B cell (primary cell): Measurements from ENCODE around the gene FHIT. TPM values are rescaled to one million over a fixed set of nuclear protein-coding genes. Genes with fewer than 3 reads are reported as not detected.

Experiments
- ATAC-seq: fragments of 200-7000 bp; cut with Tn5 transposase; one replicate; pipeline ENCODE4 v1.10.0; 2021; ENCODE audit warnings: low read depth, mild to moderate bottlenecking, moderate number of reproducible peaks, moderate library complexity
- CTCF ChIA-PET: fragments of 350-600 bp; sonication (Branson Sonifier 250); formaldehyde crosslinking; loops from one replicate; lab custom pipeline; 2021; ENCODE audit warnings: antibody characterized with exemption, inconsistent platforms; lab: Charles Lee
- POLR2A ChIA-PET: fragments of 350-600 bp; sonication (Branson Sonifier 250); formaldehyde crosslinking; loops from one replicate; lab custom pipeline; 2021; ENCODE audit warnings: antibody characterized with exemption; lab: Charles Lee
- DNase-seq: peaks from one replicate; pipeline ENCODE4 v3.0.0; 2013
- H2AFZ ChIP-seq: 2 replicates; pipeline ENCODE4 v1.6.1; 2012; ENCODE audit warnings: mild to moderate bottlenecking, low read depth, low read length; ENCODE audit not compliant: insufficient read depth, poor library complexity, severe bottlenecking
- H3K27ac ChIP-seq, 2 donors: 1 replicate in 1 of 2; 2 replicates in 1 of 2; pipeline ENCODE4 v1.5.1; 2012 to 2013; ENCODE audit warnings: low read length in 2 of 2, mild to moderate bottlenecking in 2 of 2, moderate library complexity in 1 of 2
- H3K27me3 ChIP-seq, 4 experiments: fragments of 200-600 bp in 1 of 4; sonication (generic) in 1 of 4; replicated peaks in 1 of 4; 1 replicate in 2 of 4; 2 replicates in 2 of 4; pipeline versions ENCODE4 v1.6.1 to v1.7.0; 2013 to 2016; ENCODE audit warnings: low read length in 3 of 4, mild to moderate bottlenecking in 2 of 4, mixed read lengths in 1 of 4, moderate library complexity in 1 of 4; ENCODE audit not compliant: insufficient read depth in 4 of 4, control insufficient read depth in 3 of 4; ENCODE audit errors: control extremely low read depth in 1 of 4
- H3K36me3 ChIP-seq, 2 experiments: replicated peaks in 1 of 2; 1 replicate in 1 of 2; 2 replicates in 1 of 2; pipeline versions ENCODE4 v1.6.1 to v1.7.1; 2013; ENCODE audit warnings: low read length in 1 of 2; ENCODE audit not compliant: insufficient read depth in 2 of 2, control insufficient read depth in 1 of 2; ENCODE audit errors: control extremely low read depth in 1 of 2, extremely low read depth in 1 of 2
- H3K4me1 ChIP-seq, 2 donors: fragments of 200-600 bp in 1 of 2; sonication (generic) in 1 of 2; 1 replicate in 1 of 2; 2 replicates in 1 of 2; pipeline versions ENCODE4 v1.5.1 to v1.6.1; 2013 to 2017; ENCODE audit warnings: low read length in 2 of 2; ENCODE audit not compliant: control insufficient read depth in 2 of 2, insufficient read depth in 2 of 2
- H3K4me2 ChIP-seq: replicated peaks from 2 replicates; pipeline ENCODE3; 2012; ENCODE audit warnings: mild to moderate bottlenecking, low read depth, low read length; ENCODE audit not compliant: poor library complexity, severe bottlenecking
- H3K4me3 ChIP-seq, 5 experiments: fragments of 200-600 bp in 1 of 5; sonication (generic) in 1 of 5; 1 replicate in 3 of 5; 2 replicates in 2 of 5; pipeline versions ENCODE4 v1.5.1 to v1.7.0; 2011 to 2016; ENCODE audit warnings: low read length in 4 of 5, mild to moderate bottlenecking in 4 of 5, low read depth in 2 of 5, control low read depth in 1 of 5, moderate library complexity in 1 of 5; ENCODE audit not compliant: insufficient read depth in 1 of 5; ENCODE audit errors: control extremely low read depth in 1 of 5, extremely low read depth in 1 of 5
- H3K79me2 ChIP-seq: fragments of 200-600 bp; sonication (generic); one replicate; pipeline ENCODE4 v1.6.0; 2016; ENCODE audit warnings: low read length; ENCODE audit not compliant: control insufficient read depth, insufficient read depth
- H3K9ac ChIP-seq: fragments of 200-600 bp; sonication (generic); 2 replicates; pipeline ENCODE4 v1.6.1; 2017; ENCODE audit warnings: mild to moderate bottlenecking, low read length, moderate library complexity
- H3K9me3 ChIP-seq, 3 donors: one replicate each; pipeline versions ENCODE4 v1.6.1 to v1.7.1; 2013; ENCODE audit warnings: low read length in 2 of 3; ENCODE audit not compliant: control insufficient read depth in 2 of 3, insufficient read depth in 1 of 3; ENCODE audit errors: control extremely low read depth in 1 of 3
- H4K20me1 ChIP-seq: 2 replicates; pipeline ENCODE4 v1.6.0; 2012; ENCODE audit warnings: mild to moderate bottlenecking, low read length; ENCODE audit not compliant: insufficient read depth, control insufficient read depth, poor library complexity, severe bottlenecking
- H3K27ac Mint-ChIP-seq: one replicate; pipeline ENCODE4 v1.8.0; 2021; ENCODE audit warnings: mixed read lengths
- H3K27me3 Mint-ChIP-seq: one replicate; pipeline ENCODE4 v1.8.0; 2021; ENCODE audit warnings: mixed read lengths
- H3K4me1 Mint-ChIP-seq: one replicate; pipeline ENCODE4 v1.8.0; 2021; ENCODE audit warnings: mixed read lengths
- H3K4me3 Mint-ChIP-seq: one replicate; pipeline ENCODE4 v1.8.0; 2021; ENCODE audit warnings: mixed read lengths
- H3K9me3 Mint-ChIP-seq: one replicate; pipeline ENCODE4 v1.8.0; 2022; ENCODE audit warnings: mixed read lengths; ENCODE audit not compliant: insufficient read depth
- EZH2 ChIP-seq: IDR thresholded peaks from 2 replicates; pipeline ENCODE4 v1.6.1; 2012; ENCODE audit warnings: borderline replicate concordance, low read depth, mild to moderate bottlenecking, moderate library complexity, low read length; ENCODE audit not compliant: insufficient read depth, poor library complexity, severe bottlenecking
- WGBS: methylation state at CpG from one replicate; pipeline ENCODE4 v1.1.5; 2013; ENCODE audit warnings: missing lambda C conversion rate; ENCODE audit not compliant: insufficient coverage; 5-methylcytosine and 5-hydroxymethylcytosine counted together
- intact Hi-C: fragments of 100-400 bp; cut with micrococcal nuclease; formaldehyde crosslinking; loops from one replicate; pipeline ENCODE4 v1.10.0; 2022
- polyA plus RNA-seq: library from polyadenylated mRNA; depleted of rRNA; stranded (reverse); fragments of >200 nt; gene quantifications from 2 replicates; pipeline ENCODE4 v1.2.3, GENCODE V29; 2012
- total RNA-seq, 2 donors: library from RNA; stranded (reverse); fragments of 120-200 nt in 1 of 2; gene quantifications; 1 replicate in 1 of 2; 2 replicates in 1 of 2; pipeline versions ENCODE4 v1.2.3 to v1.2.4, GENCODE V29; 2013 to 2022
- TF ChIP-seq, protein P1 (sequence below): fragments of 200-600 bp; IDR thresholded peaks from one replicate; pipeline ENCODE4 v1.8.0; 2022; ENCODE audit warnings: antibody characterized with exemption, mild to moderate bottlenecking

The FHIT gene
- total and polyA plus RNA-seq, 2 donors (not counting 1 experiment from before 2014, with no cell fraction given), result 1.7 to 7.8 TPM

DNA sequence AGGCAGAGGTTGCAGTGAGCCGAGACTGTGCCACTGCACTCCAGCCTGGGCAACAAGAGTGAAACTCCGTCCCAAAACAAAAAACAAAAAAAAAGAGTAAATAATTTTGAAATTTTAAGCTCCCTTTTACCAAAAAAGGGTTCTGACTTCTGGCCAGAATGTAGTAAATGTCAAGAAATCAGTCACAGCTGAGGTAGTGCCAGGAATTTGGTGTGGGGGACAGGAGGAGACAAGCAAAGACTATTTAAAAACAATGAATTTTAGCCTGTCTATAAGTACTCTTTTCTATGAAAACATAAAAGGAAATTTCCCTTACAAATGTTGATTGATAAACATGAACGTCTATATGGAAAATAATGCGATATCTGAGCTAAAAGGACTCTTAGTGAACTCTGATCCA lies 363.7 kb downstream of the FHIT start:
- intact Hi-C loops, result no loop called here
- ATAC-seq (no peak), DNase-seq (no peak)
- no peak overlapping the region for H3K4me3 Mint-ChIP-seq
- Histone ChIP-seq H3K9ac (no peak overlapping the region), H3K27me3 (no peaks in the 10 kb centered on the region), H3K27ac (no peak overlapping the region), H4K20me1 (no peaks in the 10 kb centered on the region), H3K79me2 (no peaks in the 10 kb centered on the region), H3K4me3 (no peak overlapping the region), H2AFZ (no peak overlapping the region), H3K9me3 (peaks cover 0 to 2% (median 0%) of the 10 kb centered on the region in 3 donors), H3K4me1 (no peaks in the 10 kb centered on the region), H3K4me2 (no peak overlapping the region), H3K36me3 (no peaks in the 10 kb centered on the region)
- peaks cover 5% of the 10 kb centered on the region for H3K9me3 Mint-ChIP-seq
- ChIA-PET POLR2A (no interaction called here), CTCF (no interaction called here)
- WGBS, result no CpG with 5 or more reads among the region's 4 CpGs
- no peak overlapping the region for H3K27ac Mint-ChIP-seq
- no peaks in the 10 kb centered on the region for H3K27me3 Mint-ChIP-seq
- H3K4me1 Mint-ChIP-seq, result no peaks in the 10 kb centered on the region
- TF ChIP-seq, protein P1, sequence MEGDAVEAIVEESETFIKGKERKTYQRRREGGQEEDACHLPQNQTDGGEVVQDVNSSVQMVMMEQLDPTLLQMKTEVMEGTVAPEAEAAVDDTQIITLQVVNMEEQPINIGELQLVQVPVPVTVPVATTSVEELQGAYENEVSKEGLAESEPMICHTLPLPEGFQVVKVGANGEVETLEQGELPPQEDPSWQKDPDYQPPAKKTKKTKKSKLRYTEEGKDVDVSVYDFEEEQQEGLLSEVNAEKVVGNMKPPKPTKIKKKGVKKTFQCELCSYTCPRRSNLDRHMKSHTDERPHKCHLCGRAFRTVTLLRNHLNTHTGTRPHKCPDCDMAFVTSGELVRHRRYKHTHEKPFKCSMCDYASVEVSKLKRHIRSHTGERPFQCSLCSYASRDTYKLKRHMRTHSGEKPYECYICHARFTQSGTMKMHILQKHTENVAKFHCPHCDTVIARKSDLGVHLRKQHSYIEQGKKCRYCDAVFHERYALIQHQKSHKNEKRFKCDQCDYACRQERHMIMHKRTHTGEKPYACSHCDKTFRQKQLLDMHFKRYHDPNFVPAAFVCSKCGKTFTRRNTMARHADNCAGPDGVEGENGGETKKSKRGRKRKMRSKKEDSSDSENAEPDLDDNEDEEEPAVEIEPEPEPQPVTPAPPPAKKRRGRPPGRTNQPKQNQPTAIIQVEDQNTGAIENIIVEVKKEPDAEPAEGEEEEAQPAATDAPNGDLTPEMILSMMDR, result no peak
- TF ChIP-seq EZH2, result no peak

- TF ChIP-seq, protein P1, result no peak
- no peak for TF ChIP-seq EZH2
- Histone ChIP-seq H3K27me3 (no peaks in the 10 kb centered on the region), H3K9ac (no peak overlapping the region), H4K20me1 (no peaks in the 10 kb centered on the region), H3K4me2 (no peak overlapping the region), H3K79me2 (no peaks in the 10 kb centered on the region), H3K36me3 (no peaks in the 10 kb centered on the region), H3K4me3 (no peak overlapping the region), H3K27ac (no peak overlapping the region), H3K9me3 (peaks cover 0 to 2% (median 0%) of the 10 kb centered on the region in 3 donors), H2AFZ (no peak overlapping the region), H3K4me1 (no peaks in the 10 kb centered on the region)
- WGBS, result no CpG with 5 or more reads among the region's 1 CpG
- ATAC-seq (no peak), DNase-seq (no peak)
- ChIA-PET CTCF (no interaction called here), POLR2A (no interaction called here)
- Mint-ChIP-seq H3K27me3 (no peaks in the 10 kb centered on the region), H3K27ac (no peak overlapping the region), H3K4me1 (no peaks in the 10 kb centered on the region), H3K4me3 (no peak overlapping the region), H3K9me3 (peaks cover 2% of the 10 kb centered on the region)
- intact Hi-C loops, result no loop called here
These were observed 364.7 kb downstream of the FHIT start for GRCh38 chr3:60886518-60886917.
